PC-3 (cell line): ENCODE results near the gene PHF12. TPM values are rescaled to one million over a fixed set of nuclear protein-coding genes. Genes with fewer than 3 reads are reported as not detected.

ENCODE experiments used
- ATAC-seq: fragments of 200-7000 bp; cut with Tn5 transposase; 2 replicates; pipeline ENCODE4 v1.9.1; 2020; ENCODE audit warnings: mild to moderate bottlenecking, moderate library complexity
- BruUV-seq: library from RNA; stranded (reverse); fragments of 400-500 nt; replicated peaks from 2 replicates; lab custom pipeline; 2021; lab: Mats Ljungman, UMichigan
- CTCF ChIA-PET: fragments of 300-600 bp; sonication (Branson Sonifier 250); formaldehyde crosslinking; loops from one replicate; lab custom pipeline; 2022; ENCODE audit warnings: antibody characterized with exemption; lab: Charles Lee
- POLR2A ChIA-PET: fragments of 300-600 bp; sonication (Branson Sonifier 250); formaldehyde crosslinking; loops from one replicate; lab custom pipeline; 2022; ENCODE audit warnings: antibody characterized with exemption; ENCODE audit not compliant: unreplicated experiment; lab: Charles Lee
- DNase-seq: peaks from one replicate; pipeline ENCODE4 v3.0.0-alpha.2; 2015
- H2AFZ ChIP-seq: fragments of 300-600 bp; sonication (generic); 2 replicates; pipeline ENCODE4 v1.6.0; 2016; ENCODE audit warnings: antibody characterized with exemption, low read length
- H3F3A ChIP-seq: fragments of 300-600 bp; sonication (generic); one replicate; pipeline ENCODE4 v1.6.0; 2017; ENCODE audit warnings: antibody characterized with exemption, low read length, control low read depth, mild to moderate bottlenecking; ENCODE audit not compliant: unreplicated experiment
- H3K27ac ChIP-seq: fragments of 300-600 bp; sonication (generic); 2 replicates; pipeline ENCODE4 v1.5.1; 2016; ENCODE audit warnings: mild to moderate bottlenecking, low read length
- H3K27me3 ChIP-seq: fragments of 300-600 bp; sonication (generic); 2 replicates; pipeline ENCODE4 v1.6.1; 2016; ENCODE audit warnings: low read length, mixed read lengths
- H3K36me3 ChIP-seq: fragments of 300-600 bp; sonication (generic); 2 replicates; pipeline ENCODE4 v1.6.1; 2016; ENCODE audit warnings: low read depth, mixed run types, low read length, mixed read lengths
- H3K4me1 ChIP-seq: fragments of 300-600 bp; sonication (generic); 2 replicates; pipeline ENCODE4 v1.5.1; 2016; ENCODE audit warnings: low read length; ENCODE audit not compliant: insufficient read depth
- H3K4me2 ChIP-seq: fragments of 300-600 bp; sonication (generic); 2 replicates; pipeline ENCODE4 v1.6.0; 2016; ENCODE audit warnings: low read length
- H3K4me3 ChIP-seq: fragments of 300-600 bp; sonication (generic); 2 replicates; pipeline ENCODE4 v1.5.1; 2016; ENCODE audit warnings: mild to moderate bottlenecking, low read length, mixed read lengths
- H3K79me2 ChIP-seq: fragments of 300-600 bp; sonication (generic); 2 replicates; pipeline ENCODE4 v1.6.1; 2017; ENCODE audit warnings: low read length, mixed read lengths
- H3K9ac ChIP-seq: fragments of 300-600 bp; sonication (generic); 2 replicates; pipeline ENCODE4 v1.6.0; 2016; ENCODE audit warnings: mild to moderate bottlenecking, low read length
- H3K9me2 ChIP-seq: fragments of 300-600 bp; sonication (generic); replicated peaks from 2 replicates; pipeline ENCODE4 v1.6.1; 2016; ENCODE audit warnings: mixed run types, low read length, mixed read lengths
- H3K9me3 ChIP-seq: fragments of 300-600 bp; sonication (generic); 2 replicates; pipeline ENCODE4 v1.6.1; 2016; ENCODE audit warnings: low read length, mixed read lengths
- H4K20me1 ChIP-seq: fragments of 300-600 bp; sonication (generic); 2 replicates; pipeline ENCODE4 v1.6.1; 2016; ENCODE audit warnings: low read length, mixed read lengths
- CTCF ChIP-seq: fragments of 300-600 bp; sonication (generic); conservative IDR thresholded peaks from 2 replicates; pipeline ENCODE4 v1.5.1; 2017; ENCODE audit warnings: antibody characterized with exemption, low read depth, mild to moderate bottlenecking, low read length
- EZH2 ChIP-seq: fragments of 300-600 bp; sonication (generic); IDR thresholded peaks from one replicate; pipeline ENCODE4 v1.6.1; 2017; ENCODE audit warnings: antibody characterized with exemption, mild to moderate bottlenecking, low read length; ENCODE audit not compliant: unreplicated experiment
- EZH2phosphoT487 ChIP-seq: fragments of 300-600 bp; sonication (generic); IDR thresholded peaks from 2 replicates; pipeline ENCODE4 v1.6.1; 2018; ENCODE audit warnings: mild to moderate bottlenecking, antibody characterized with exemption, low read length, borderline replicate concordance
- intact Hi-C: fragments of 100-400 bp; cut with micrococcal nuclease; formaldehyde crosslinking; loops from 2 replicates; pipeline ENCODE4 v1.9.0; 2023
- total RNA-seq: library from RNA; depleted of rRNA; stranded (reverse); fragments of >200 nt; gene quantifications from 2 replicates; pipeline ENCODE4 v1.2.3, GENCODE V29; 2014

PHF12 gene
- total RNA-seq, 1 experiment from 2014 or later = 25.0 TPM

- no peaks in the 10 kb centered on the region for H3K9me2 ChIP-seq
- no peak overlapping the region for H2AFZ ChIP-seq
- H3K36me3 ChIP-seq = no peaks in the 10 kb centered on the region
- ChIA-PET CTCF (no interaction called here), POLR2A (no interaction called here)
- H3K27ac ChIP-seq = no peak overlapping the region
- intact Hi-C loops = no loop called here
- H3K9ac ChIP-seq = no peak overlapping the region
- H3K27me3 ChIP-seq = no peaks in the 10 kb centered on the region
- no peaks in the 10 kb centered on the region for H4K20me1 ChIP-seq
- H3K4me1 ChIP-seq = peaks cover 12% of the 10 kb centered on the region; the same call in 1 of the 2 replicates
- H3K4me3 ChIP-seq = no peak overlapping the region
- DNase-seq (no peak), ATAC-seq (no peak)
- BruUV-seq = no TSS peak
- no peak overlapping the region for H3K4me2 ChIP-seq
- H3K9me3 ChIP-seq = no peaks in the 10 kb centered on the region
- H3F3A ChIP-seq = no peaks in the 10 kb centered on the region
- TF ChIP-seq CTCF (no peak), EZH2 (no peak), EZH2phosphoT487 (no peak)
- no peaks in the 10 kb centered on the region for H3K79me2 ChIP-seq
Observed at GRCh38 chr17:28956861-28957260, 5.5 kb upstream of the PHF12 start.

- no peaks in the 10 kb centered on the region for H3K27me3 ChIP-seq
- ChIA-PET CTCF (no interaction called here), POLR2A (no interaction called here)
- no peak overlapping the region for H3K27ac ChIP-seq
- no peaks in the 10 kb centered on the region for H3K79me2 ChIP-seq
- H4K20me1 ChIP-seq = no peaks in the 10 kb centered on the region
- H3K4me1 ChIP-seq = peaks cover 13% of the 10 kb centered on the region; the same call in 1 of the 2 replicates
- TF ChIP-seq EZH2phosphoT487 = no peak
- no peak for TF ChIP-seq CTCF
- TF ChIP-seq EZH2 = no peak
- H3F3A ChIP-seq = no peaks in the 10 kb centered on the region
- no peak overlapping the region for H3K4me2 ChIP-seq
- ATAC-seq (no peak), DNase-seq (no peak)
- no peaks in the 10 kb centered on the region for H3K9me2 ChIP-seq
- BruUV-seq = no TSS peak
- H3K36me3 ChIP-seq = no peaks in the 10 kb centered on the region
- intact Hi-C loops = no loop called here
- H3K4me3 ChIP-seq = no peak overlapping the region
- H3K9ac ChIP-seq = no peak overlapping the region
- no peak overlapping the region for H2AFZ ChIP-seq
- no peaks in the 10 kb centered on the region for H3K9me3 ChIP-seq
Observed at GRCh38 chr17:28956112-28956511, 4.8 kb upstream of the PHF12 start.

GRCh38 chr17:28955408-28955807 lies 4.1 kb upstream of the PHF12 start:
- H3K27me3 ChIP-seq = no peaks in the 10 kb centered on the region
- TF ChIP-seq EZH2 = no peak
- no peak for TF ChIP-seq EZH2phosphoT487
- TF ChIP-seq CTCF = no peak
- peaks cover 13% of the 10 kb centered on the region; the same call in 1 of the 2 replicates for H3K4me1 ChIP-seq
- no peak overlapping the region for H2AFZ ChIP-seq
- CTCF ChIA-PET = no interaction called here
- no peaks in the 10 kb centered on the region for H3K9me3 ChIP-seq
- H4K20me1 ChIP-seq = no peaks in the 10 kb centered on the region
- no peak overlapping the region for H3K9ac ChIP-seq
- no peak for DNase-seq
- intact Hi-C loops = no loop called here
- no peaks in the 10 kb centered on the region for H3K36me3 ChIP-seq
- H3K9me2 ChIP-seq = no peaks in the 10 kb centered on the region
- ATAC-seq = no peak
- H3K4me3 ChIP-seq = no peak overlapping the region
- no peak overlapping the region for H3K4me2 ChIP-seq
- BruUV-seq = no TSS peak
- H3K79me2 ChIP-seq = peaks cover 5% of the 10 kb centered on the region
- no peaks in the 10 kb centered on the region for H3F3A ChIP-seq
- POLR2A ChIA-PET = no interaction called here
- no peak overlapping the region for H3K27ac ChIP-seq
